Activated T-cell treated with anti-CD3 and anti-CD28 coated beads for 48 hours (primary cell): ENCODE measurements around the gene SMG7.

ENCODE experiments used
- DNase-seq: peaks from one replicate; pipeline ENCODE4 v3.0.0-alpha.2; 2020; ENCODE audit warnings: low read depth

SMG7 gene

DNA sequence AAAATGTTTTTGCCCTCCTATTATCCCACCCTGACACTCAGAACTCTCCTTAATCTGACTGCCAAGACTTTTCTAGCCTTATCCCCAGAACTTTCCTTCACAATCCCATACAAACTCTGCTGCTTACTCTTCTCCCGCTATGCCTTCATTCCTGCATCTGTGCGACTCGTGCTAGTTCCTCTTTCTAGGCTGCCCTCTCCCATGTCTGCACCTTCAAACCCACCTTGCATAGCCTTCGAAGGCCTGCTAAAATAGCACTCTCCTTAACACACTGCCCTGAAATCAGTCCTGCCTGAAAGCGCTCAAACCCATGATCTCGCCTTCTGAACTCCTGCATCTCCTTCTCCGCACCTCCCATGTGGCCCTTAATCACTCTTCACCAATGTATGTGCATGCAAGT, 120.4 kb downstream of the SMG7 start:
- no peak for DNase-seq

DNA sequence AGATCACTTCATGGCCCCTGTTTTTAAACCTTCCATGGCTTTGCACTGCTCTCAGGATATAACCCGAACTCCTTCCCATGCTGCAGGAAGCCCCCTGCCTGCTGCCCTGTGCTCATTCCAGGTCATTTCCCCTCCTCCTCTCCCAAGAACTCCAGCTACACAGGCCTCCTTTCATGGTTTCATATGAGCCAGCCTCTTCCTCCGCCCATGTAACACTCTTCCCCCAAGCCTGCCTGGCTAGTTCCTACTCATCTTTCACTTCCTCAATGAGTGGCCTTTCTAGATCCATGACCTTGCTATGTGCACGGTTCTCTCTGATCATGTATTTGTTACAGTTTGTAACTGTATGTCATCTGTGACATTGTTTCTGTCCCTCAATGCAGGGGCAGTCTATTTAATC, 121.1 kb downstream of the SMG7 start:
- no peak for DNase-seq

DNA sequence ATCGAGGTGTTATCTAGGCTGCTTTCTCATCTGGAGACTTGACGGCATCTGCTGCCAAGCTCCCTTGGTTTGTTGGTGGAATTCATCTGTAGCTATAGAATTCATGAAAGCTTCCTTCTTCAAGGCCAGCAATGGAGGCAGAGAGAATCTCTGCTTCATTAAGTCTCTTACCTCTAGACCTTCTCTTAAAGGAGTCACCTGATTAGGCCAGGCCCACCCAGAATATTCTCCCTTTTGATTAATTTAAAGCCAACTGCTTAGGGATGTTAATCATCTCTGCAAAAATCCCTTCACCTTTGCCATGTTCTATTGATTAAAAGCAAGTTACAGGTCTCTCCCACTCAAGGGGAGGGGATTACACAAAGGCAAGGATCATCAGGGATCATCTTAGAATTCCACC, 123.2 kb downstream of the SMG7 start:
- no peak for DNase-seq

DNA sequence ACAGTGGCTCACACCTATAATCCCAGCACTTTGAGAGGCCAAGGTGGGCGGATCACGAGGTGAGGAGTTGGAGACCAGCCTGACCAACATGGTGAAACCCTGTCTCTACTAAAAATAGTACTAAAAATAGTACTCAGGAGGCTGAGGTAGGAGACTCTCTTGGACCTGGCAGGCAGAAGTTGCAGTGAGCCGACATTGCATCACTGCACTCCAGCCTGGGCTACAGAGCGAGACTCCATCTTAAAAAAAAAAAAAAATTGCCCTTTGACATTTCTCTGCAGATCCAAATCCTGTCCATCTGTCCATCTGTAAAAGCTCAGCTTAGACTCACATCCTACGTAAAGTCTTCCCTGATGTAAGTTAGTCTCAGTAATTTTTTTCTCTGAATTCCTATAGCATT, 124.2 kb downstream of the SMG7 start:
- DNase-seq, result no peak

DNA sequence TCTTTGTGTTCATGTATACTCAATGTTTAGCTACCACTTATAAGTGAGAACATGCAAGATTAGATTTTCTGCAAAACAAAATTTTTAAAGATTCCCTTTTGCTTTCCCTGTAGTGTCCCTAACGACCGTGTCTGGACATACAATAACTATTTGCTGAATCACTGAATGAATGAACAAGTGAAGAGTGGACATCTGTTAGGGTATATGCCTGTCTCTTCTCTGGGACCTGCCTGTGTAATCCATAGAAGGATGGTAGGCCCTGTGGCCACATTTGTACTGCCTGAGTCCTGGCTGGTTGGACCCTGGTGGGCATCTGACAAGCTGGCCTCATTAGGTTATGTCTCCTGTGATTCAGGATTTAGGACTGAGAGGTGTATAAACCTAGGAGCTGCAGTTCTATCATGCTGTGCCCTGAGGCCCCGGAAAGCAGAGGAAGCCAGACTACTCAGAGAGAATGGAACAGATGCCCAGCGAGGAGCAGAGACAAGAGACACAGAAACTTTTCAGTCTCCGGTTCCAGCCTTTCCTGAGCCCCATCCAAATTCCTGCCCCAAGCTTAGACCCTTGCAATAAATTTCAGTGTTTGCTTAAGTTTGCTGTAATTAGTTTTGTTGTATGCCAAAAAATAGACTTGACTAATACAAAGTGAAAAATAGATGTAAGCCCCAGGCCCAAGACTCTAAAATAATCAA, 125.5 kb downstream of the SMG7 start:
- no peak for DNase-seq

DNA sequence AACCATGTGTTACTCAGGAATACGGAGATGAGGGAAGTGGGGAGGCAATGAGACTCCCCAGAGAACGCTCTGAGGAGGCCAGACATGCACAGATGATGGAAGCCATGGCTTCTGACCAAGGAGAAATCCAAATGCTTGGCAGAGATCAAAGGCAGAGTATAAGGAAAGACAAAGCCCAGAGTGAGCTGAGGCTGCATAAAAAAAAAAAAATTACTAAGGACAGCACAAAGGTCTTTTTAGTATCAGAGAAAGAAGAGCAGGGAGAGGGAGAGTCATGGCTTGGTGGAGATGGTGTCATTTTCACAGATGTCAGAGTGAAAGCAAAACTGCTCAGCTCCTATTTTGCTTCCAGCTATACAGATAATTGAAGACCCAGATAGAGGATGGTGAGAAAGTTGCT, 126.1 kb downstream of the SMG7 start:
- no peak for DNase-seq

DNA sequence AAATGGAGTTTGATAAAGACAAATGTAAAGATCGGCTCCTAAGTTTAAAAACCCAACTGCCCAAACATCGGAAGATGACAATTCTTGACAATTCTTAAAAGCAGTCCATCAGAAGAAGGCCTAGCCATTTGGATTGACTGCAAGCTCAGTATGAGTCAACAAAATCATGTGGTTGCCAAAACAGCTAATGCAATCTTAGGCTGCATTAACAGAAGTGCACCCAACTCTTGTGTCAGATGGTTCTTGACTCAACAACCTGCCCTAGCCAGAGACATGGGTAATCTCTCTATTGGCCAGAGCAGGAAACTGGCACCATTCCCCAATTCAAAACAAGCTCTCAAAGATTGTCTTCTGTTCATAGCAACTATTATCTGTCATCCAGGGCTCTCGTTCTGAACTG, 127.8 kb downstream of the SMG7 start:
- DNase-seq, result no peak

DNA sequence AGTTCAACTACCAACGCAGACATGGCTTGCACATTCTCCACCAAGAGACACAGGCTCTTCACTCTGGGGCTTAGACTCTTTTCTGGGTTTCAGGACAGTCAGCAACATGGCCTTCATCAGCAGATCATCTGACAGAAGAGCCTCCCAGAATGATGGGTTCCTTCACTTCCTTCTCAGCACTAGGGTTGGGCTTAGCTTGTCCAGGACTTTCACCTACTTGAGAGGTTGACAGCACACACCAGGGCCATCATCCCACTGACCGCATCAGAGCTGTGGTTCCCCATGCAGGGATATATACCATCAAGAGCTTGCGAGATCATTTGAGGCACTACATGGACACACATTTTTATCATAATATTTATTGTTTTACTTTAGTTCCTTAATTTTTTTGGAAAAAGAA, 128.3 kb downstream of the SMG7 start:
- no peak for DNase-seq

DNA sequence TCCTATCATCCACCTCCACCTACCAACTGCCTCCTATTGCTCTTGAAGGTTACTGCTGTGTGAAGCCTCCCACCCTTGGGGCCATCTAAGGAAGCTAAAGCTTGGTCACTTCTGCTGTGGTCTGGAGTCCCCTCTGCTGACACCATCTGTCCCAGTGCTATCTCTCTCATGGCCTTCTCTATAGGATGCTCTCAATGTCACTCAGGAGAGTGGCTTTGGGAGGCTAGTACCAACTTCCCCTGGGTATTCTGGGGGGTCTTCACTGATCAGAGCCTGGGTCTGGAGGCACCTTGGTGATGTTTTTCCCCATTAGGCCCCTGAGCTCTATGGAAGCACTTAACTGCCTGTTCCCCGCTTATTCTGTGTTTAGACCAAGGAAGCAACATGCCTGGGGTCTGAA, 130.2 kb downstream of the SMG7 start:
- DNase-seq, result no peak
